GM23248 (cell line): ENCODE results near the gene ADGRL3. TPM values are rescaled to one million over a fixed set of nuclear protein-coding genes. Genes with fewer than 3 reads are reported as not detected.

Experiments
- DNase-seq: peaks from one replicate; pipeline ENCODE4 v3.0.0-alpha.2; 2015
- H2AFZ ChIP-seq: fragments of 200-600 bp; sonication (generic); 2 replicates; pipeline ENCODE4 v1.6.1; 2016; ENCODE audit warnings: antibody characterized with exemption
- H3F3A ChIP-seq: fragments of 200-600 bp; sonication (generic); 2 replicates; pipeline ENCODE4 v1.6.1; 2016; ENCODE audit warnings: mild to moderate bottlenecking, antibody characterized with exemption, mixed run types; ENCODE audit not compliant: insufficient read depth
- H3K27ac ChIP-seq: fragments of 200-600 bp; sonication (generic); 2 replicates; pipeline ENCODE4 v1.5.1; 2016; ENCODE audit warnings: mild to moderate bottlenecking
- H3K27me3 ChIP-seq: fragments of 200-600 bp; sonication (generic); replicated peaks from 2 replicates; pipeline ENCODE4 v1.6.1; 2016; ENCODE audit warnings: mild to moderate bottlenecking; ENCODE audit not compliant: insufficient read depth
- H3K36me3 ChIP-seq: fragments of 200-600 bp; sonication (generic); 2 replicates; pipeline ENCODE4 v1.6.1; 2016; ENCODE audit warnings: low read depth, mild to moderate bottlenecking
- H3K4me1 ChIP-seq: fragments of 200-600 bp; sonication (generic); 2 replicates; pipeline ENCODE4 v1.6.1; 2016; ENCODE audit warnings: mild to moderate bottlenecking; ENCODE audit not compliant: insufficient read depth
- H3K4me2 ChIP-seq: fragments of 200-600 bp; sonication (generic); one replicate; pipeline ENCODE4 v1.6.1; 2016; ENCODE audit warnings: mild to moderate bottlenecking; ENCODE audit not compliant: unreplicated experiment
- H3K4me3 ChIP-seq: fragments of 200-600 bp; sonication (generic); 2 replicates; pipeline ENCODE4 v1.5.1; 2016; ENCODE audit warnings: mild to moderate bottlenecking
- H3K79me2 ChIP-seq: fragments of 200-600 bp; sonication (generic); 2 replicates; pipeline ENCODE4 v1.6.1; 2016; ENCODE audit warnings: mild to moderate bottlenecking; ENCODE audit not compliant: insufficient read depth
- H3K9ac ChIP-seq: fragments of 200-600 bp; sonication (generic); 2 replicates; pipeline ENCODE4 v1.6.1; 2016; ENCODE audit warnings: mild to moderate bottlenecking
- H3K9me2 ChIP-seq: fragments of 200-600 bp; sonication (generic); 2 replicates; pipeline ENCODE4 v1.6.1; 2016; ENCODE audit warnings: mixed run types, mild to moderate bottlenecking, moderate library complexity; ENCODE audit not compliant: insufficient read depth
- H3K9me3 ChIP-seq: fragments of 200-600 bp; sonication (generic); one replicate; pipeline ENCODE4 v1.6.1; 2017; ENCODE audit warnings: low read depth
- H4K20me1 ChIP-seq: fragments of 200-600 bp; sonication (generic); 2 replicates; pipeline ENCODE4 v1.6.0; 2016; ENCODE audit not compliant: insufficient read depth
- EZH2 ChIP-seq: fragments of 200-600 bp; sonication (generic); IDR thresholded peaks from 2 replicates; pipeline ENCODE4 v1.6.1; 2018; ENCODE audit warnings: antibody characterized with exemption, mild to moderate bottlenecking; ENCODE audit not compliant: insufficient read depth, poor library complexity, severe bottlenecking
- EZH2phosphoT487 ChIP-seq: fragments of 200-600 bp; sonication (generic); IDR thresholded peaks from 2 replicates; pipeline ENCODE4 v1.6.1; 2018; ENCODE audit warnings: antibody characterized with exemption, moderate library complexity, mild to moderate bottlenecking, low read depth; ENCODE audit not compliant: insufficient read depth
- WGBS, 2 experiments: methylation state at CpG; one replicate each; pipeline ENCODE4 v1.1.6; 2015 to 2017; ENCODE audit warnings: low lambda C conversion rate in 2 of 2, low coverage in 1 of 2; ENCODE audit errors: missing lambda C conversion rate in 2 of 2; 5-methylcytosine and 5-hydroxymethylcytosine counted together
- in situ Hi-C: fragments of 300-500 bp; cut with MboI; formaldehyde crosslinking; loops from 2 replicates; pipeline ENCODE4 v1.15.0; 2020
- polyA plus RNA-seq: library from polyadenylated mRNA; unstranded; fragments of >200 nt; fragmentation: Nextera tagmentation; extraction: Ambion mirVana; gene quantifications from 2 replicates; pipeline ENCODE4 v1.2.1, GENCODE V29; 2016
- total RNA-seq: library from RNA; depleted of rRNA; stranded (reverse); fragments of >200 nt; shearing (Covaris generic); gene quantifications from 2 replicates; pipeline ENCODE4 v1.2.3, GENCODE V29; 2014

Gene ADGRL3
- total and polyA plus RNA-seq, 2 experiments from 2014 or later: not detected

DNA sequence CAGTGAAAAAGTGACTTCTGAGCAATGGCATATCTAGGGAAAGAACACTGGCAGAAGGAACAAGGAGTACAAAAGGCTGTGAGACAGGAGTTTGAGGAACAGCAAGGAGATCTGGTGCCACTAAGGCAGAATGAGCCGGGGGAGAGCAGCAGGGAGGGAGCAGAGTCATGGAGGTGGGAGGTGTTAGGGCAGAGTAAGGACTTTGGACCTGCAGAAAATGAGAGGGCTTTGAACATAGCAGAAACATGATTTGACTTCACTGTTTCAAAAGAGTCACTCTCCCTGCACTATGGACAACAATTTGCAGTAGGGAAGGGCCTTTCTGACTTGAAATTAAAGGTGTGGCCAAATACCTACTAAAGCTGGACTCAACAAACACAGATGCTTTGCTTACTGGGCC, 356.2 kb downstream of the ADGRL3 start:
- Histone ChIP-seq H3K4me3 (no peak overlapping the region), H3K9me3 (peaks cover 4% of the 10 kb centered on the region), H3K79me2 (no peaks in the 10 kb centered on the region), H2AFZ (no peak overlapping the region), H3F3A (no peaks in the 10 kb centered on the region), H3K9ac (no peak overlapping the region), H3K4me1 (no peaks in the 10 kb centered on the region), H3K27me3 (no peaks in the 10 kb centered on the region), H3K36me3 (no peaks in the 10 kb centered on the region), H4K20me1 (no peaks in the 10 kb centered on the region), H3K9me2 (no peaks in the 10 kb centered on the region), H3K27ac (no peak overlapping the region), H3K4me2 (no peak overlapping the region)
- TF ChIP-seq EZH2: no peak
- TF ChIP-seq EZH2phosphoT487: no peak
- 8 to 13% methylated on average over 1 of the region's 1 CpG for WGBS, 2 experiments
- no peak for DNase-seq
- in situ Hi-C loops: no loop called here

DNA sequence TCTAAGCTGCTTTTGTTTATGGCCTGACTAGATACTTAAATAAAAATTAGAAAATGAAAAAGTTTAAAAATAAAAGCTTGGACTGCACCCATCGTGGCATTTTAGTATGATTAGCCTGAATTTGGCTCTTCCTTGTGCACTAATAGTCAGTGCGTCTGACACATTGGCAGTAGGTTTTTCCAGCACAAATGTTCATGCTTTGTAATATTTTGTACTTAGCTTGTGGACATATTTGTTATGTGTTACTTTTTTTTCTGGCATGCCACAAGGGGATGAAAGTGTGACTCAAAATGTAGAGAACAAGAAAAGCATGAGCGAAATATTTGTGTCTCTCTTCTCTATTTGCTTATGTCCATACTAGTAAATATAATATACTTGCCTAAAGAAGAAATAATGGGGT, 359.3 kb downstream of the ADGRL3 start:
- Histone ChIP-seq H3K27ac (no peak overlapping the region), H3F3A (no peaks in the 10 kb centered on the region), H3K4me1 (no peaks in the 10 kb centered on the region), H3K79me2 (no peaks in the 10 kb centered on the region), H3K9ac (no peak overlapping the region), H3K9me3 (peaks cover 4% of the 10 kb centered on the region), H3K4me3 (no peak overlapping the region), H3K9me2 (no peaks in the 10 kb centered on the region), H3K27me3 (no peaks in the 10 kb centered on the region), H4K20me1 (no peaks in the 10 kb centered on the region), H3K4me2 (no peak overlapping the region), H3K36me3 (no peaks in the 10 kb centered on the region), H2AFZ (no peak overlapping the region)
- TF ChIP-seq EZH2phosphoT487 (no peak), EZH2 (no peak)
- WGBS, 2 experiments: 2% methylated on average over 3 of the region's 3 CpGs
- DNase-seq: no peak
- in situ Hi-C loops: no loop called here

DNA sequence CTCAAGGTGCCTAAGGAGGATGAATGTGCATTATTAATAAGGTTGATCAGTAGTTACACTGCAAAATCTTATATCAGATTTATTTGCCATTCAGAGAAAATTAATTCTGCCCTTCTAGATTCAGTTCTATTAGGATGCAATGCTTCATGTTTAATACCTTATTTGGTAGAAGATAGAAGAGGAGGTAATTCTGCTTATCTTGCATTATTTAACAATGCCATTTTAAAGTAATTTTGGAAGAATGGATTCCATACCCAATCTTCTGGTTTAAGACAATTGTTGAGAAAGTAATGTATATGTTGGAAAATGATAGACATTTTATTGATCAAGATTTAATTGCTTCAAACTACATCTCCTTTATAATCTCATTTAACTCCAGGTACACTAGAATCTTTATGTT, 360.9 kb downstream of the ADGRL3 start:
- Histone ChIP-seq H3K27ac (no peak overlapping the region), H3K4me3 (no peak overlapping the region), H3K4me2 (no peak overlapping the region), H3K36me3 (no peaks in the 10 kb centered on the region), H3K4me1 (no peaks in the 10 kb centered on the region), H4K20me1 (no peaks in the 10 kb centered on the region), H3F3A (no peaks in the 10 kb centered on the region), H3K9ac (no peak overlapping the region), H2AFZ (no peak overlapping the region), H3K9me2 (no peaks in the 10 kb centered on the region), H3K27me3 (no peaks in the 10 kb centered on the region), H3K79me2 (no peaks in the 10 kb centered on the region), H3K9me3 (peaks cover 4% of the 10 kb centered on the region)
- DNase-seq: no peak
- in situ Hi-C loops: no loop called here
- TF ChIP-seq EZH2 (no peak), EZH2phosphoT487 (no peak)

DNA sequence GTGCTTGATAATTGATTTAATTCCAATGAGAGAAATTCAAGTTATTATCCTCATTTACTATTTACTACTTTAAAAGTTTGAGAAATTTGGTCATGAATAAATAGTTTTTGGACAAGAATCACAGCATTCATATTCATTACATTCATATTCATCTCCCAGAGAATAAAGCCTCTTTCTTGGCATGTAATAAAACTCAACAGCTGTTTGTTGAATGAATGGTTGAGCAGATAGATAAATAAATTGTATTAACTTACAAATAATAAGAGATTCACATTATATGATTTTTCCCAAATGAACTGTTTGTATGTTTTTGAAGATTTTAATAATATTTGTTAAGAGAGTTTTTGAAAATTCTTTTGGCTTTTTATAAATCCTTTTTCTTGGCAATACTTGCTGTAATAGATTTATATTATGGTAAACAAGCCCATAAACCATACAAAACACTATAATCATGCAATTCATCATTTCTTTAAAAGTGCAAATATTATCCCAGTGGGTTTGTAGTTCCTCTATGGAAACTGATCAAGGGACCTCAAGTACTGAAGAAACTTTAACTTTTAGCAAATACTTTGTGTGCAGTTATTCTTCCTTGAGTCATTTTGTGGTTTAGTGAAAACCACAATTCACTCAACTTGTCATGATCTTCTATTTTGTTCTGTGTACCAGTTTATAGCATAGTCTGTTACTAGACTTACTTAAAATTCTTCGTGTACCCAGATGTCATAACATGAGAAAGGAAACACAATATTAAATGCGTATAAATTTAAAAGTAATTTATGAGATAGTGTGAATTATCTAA, 371.8 kb downstream of the ADGRL3 start:
- no peaks in the 10 kb centered on the region for H3F3A ChIP-seq
- H3K27me3 ChIP-seq: no peaks in the 10 kb centered on the region
- no peaks in the 10 kb centered on the region for H3K36me3 ChIP-seq
- no peak overlapping the region for H3K4me3 ChIP-seq
- peaks cover 3% of the 10 kb centered on the region for H3K9me3 ChIP-seq
- in situ Hi-C loops: no loop called here
- no peaks in the 10 kb centered on the region for H3K4me1 ChIP-seq
- no peak overlapping the region for H2AFZ ChIP-seq
- WGBS, 2 experiments: 45 to 53% methylated on average over 2 of the region's 2 CpGs
- no peaks in the 10 kb centered on the region for H4K20me1 ChIP-seq
- no peaks in the 10 kb centered on the region for H3K9me2 ChIP-seq
- H3K4me2 ChIP-seq: no peak overlapping the region
- no peaks in the 10 kb centered on the region for H3K79me2 ChIP-seq
- no peak for DNase-seq
- H3K9ac ChIP-seq: no peak overlapping the region
- no peak overlapping the region for H3K27ac ChIP-seq
- TF ChIP-seq EZH2phosphoT487 (no peak), EZH2 (no peak)

DNA sequence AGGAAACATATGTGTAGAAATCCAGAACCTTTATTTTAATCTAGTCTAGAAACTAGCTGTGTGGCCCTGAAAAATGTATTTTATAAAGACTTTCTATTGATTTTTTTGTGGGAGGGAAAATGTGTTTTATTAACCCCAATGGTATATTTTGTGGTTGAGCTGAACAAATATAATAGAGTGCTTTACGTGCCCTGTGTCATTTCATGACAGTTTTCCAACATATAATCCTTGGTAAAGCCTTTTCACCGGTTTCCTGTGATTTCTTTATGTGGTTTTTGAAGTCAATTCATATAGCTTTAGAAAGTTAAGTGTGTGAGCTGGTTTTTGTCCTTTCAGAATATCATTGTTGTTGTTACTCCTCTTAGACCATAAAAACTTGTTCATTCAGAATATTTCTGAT, 375.7 kb downstream of the ADGRL3 start:
- Histone ChIP-seq H3K9me3 (peaks cover 3% of the 10 kb centered on the region), H3K27me3 (no peaks in the 10 kb centered on the region), H3K9me2 (no peaks in the 10 kb centered on the region), H3K4me1 (no peaks in the 10 kb centered on the region), H3F3A (no peaks in the 10 kb centered on the region), H3K36me3 (no peaks in the 10 kb centered on the region), H3K4me2 (no peak overlapping the region), H3K9ac (no peak overlapping the region), H3K27ac (no peak overlapping the region), H3K4me3 (no peak overlapping the region), H4K20me1 (no peaks in the 10 kb centered on the region), H2AFZ (no peak overlapping the region), H3K79me2 (no peaks in the 10 kb centered on the region)
- DNase-seq: no peak
- in situ Hi-C loops: no loop called here
- TF ChIP-seq EZH2phosphoT487 (no peak), EZH2 (no peak)
- 4 to 10% methylated on average over 2 of the region's 2 CpGs for WGBS, 2 experiments
